GM21723 (cell line): ENCODE measurements around the gene SPOCK1.

Experiments used
- ATAC-seq: cut with Tn5 transposase; IDR thresholded peaks from one replicate; pipeline ENCODE4 v1.9.1; 2021; ENCODE audit warnings: mild to moderate bottlenecking, moderate library complexity; ENCODE audit not compliant: unreplicated experiment

SPOCK1 gene

DNA sequence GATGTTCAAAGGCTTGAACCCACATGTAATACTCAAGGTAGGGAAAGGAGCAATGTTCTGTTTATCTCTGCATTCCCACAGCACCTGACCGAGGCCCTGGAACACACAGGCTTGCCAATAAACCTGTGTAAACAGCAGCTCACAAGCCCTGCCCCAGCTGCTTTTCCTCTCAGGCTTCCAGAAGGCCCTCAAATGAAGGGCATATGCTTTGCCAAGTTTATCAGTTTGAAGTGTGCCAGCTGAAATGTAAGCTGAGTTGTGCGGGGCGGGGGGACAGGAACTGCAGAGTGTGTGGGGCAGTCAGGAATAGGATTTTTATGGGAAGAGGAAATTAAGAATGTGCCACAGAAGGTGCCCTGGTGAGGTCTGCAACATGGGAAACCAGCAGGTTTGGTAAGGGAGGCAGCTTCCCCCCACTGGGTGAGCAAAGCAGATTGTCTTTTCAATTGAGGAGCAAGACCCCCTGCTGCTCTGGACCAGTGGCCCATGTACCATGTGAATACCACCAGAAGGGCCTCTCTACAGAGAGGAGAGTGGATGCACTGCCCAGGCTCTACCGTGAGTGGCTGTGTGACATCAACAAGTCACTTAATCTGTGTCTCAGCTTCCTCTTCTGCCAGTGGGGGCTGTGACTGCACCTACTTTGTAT is 194.8 kb downstream of the SPOCK1 start:
- no peak for ATAC-seq

DNA sequence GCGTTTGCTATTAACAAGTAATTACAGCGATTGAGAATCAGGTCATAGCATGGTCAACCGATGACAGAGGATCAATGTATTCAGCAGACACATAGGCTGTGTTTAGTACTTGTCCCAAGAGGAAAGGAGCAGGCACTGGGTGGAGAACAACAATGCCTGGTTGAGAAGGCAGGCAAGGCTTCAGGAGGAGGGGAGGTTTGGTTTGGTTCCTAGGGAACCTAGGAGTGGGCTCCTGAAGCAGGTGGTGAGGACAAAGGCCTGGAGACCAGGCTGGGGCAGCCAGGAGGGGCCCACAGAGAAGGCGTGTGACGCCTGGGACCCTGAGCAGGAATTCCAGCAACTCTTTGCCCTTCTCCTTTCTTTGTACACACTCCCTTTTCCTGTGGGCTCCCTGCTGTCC is 195.6 kb downstream of the SPOCK1 start:
- no peak for ATAC-seq

DNA sequence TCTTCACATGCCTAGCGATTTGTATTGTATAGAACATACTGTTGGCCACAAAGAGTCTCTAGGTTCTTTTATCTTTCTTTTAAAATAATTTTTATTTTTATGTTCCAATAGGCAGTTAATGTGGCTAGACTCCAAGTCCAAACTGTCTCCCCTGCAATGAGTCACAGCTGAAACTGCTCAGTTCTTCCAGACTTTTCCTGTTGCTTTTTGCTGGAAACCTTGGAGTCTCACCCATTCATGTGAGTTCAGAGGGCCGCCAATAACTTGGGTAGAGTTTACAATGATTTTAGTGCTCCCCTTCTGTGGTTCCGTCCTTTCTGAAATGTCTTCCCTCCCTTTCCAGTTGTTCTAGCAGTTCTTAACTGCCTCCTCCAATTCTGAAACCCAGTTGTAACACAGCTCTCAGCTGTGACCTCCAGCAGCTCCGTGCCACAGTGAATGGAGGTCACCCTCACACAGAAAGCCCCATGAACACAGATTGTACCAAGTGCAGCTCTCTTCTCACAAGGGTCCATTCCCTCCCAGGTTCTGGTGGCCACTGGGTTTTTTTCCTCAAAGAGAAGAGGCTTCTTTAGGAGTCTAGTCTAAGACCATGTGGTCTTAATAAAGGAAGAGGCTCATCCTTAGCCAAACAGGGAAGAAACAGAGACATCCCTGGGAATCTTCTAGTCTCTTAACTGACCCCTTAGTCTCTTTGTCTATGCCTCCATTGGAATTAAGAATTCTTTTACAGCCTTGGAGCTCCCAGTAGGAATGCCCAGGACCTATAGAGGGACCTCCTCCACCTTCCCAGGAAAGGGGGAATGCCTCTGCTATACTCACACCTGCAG is 198.5 kb downstream of the SPOCK1 start:
- ATAC-seq, result no peak

DNA sequence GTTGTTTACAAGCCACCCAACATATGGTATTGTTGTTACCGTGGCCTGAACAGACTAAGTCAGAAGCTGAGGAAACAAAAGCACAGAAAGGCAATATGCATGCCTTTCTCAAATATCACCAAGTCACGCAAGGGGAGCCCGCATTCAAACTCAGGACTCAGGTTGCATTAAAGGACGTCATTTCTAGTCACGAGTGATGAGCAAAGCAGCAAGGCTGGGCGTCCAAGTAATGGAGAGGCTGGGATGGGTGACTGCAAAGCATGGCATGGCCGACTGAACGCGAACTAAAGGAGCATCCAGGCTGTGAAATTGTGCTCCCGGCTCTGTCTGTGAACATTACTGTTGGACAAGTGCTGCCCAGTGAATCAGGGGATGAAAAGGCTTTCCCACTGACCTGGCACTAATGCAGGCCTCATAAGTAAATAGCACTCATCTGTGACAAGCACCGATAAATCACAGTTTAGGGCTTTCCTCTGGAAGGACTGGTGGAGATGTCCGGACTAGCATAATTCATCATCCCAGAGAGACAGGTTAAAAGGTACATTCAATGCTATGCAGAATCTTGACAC is 202.8 kb downstream of the SPOCK1 start:
- ATAC-seq, result no peak

DNA sequence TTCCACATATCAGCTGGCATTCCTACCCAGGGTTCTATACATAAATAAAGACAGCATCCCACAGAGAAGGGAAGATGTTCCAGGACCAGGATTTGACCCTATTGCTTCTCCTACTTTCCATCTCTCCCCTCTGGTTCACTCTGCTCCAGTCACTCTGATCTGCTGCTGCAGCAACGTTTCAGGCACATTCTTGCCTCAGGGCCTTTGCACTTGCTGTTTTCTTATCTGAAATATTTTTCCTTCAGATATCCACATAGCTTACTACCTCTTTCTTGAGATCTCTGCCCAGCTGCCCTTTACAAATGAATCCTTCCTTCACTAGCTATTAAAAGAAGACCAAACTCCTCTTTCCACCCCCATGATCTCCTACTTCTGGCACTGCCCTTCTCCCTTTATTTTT is 204.5 kb downstream of the SPOCK1 start:
- no peak for ATAC-seq

DNA sequence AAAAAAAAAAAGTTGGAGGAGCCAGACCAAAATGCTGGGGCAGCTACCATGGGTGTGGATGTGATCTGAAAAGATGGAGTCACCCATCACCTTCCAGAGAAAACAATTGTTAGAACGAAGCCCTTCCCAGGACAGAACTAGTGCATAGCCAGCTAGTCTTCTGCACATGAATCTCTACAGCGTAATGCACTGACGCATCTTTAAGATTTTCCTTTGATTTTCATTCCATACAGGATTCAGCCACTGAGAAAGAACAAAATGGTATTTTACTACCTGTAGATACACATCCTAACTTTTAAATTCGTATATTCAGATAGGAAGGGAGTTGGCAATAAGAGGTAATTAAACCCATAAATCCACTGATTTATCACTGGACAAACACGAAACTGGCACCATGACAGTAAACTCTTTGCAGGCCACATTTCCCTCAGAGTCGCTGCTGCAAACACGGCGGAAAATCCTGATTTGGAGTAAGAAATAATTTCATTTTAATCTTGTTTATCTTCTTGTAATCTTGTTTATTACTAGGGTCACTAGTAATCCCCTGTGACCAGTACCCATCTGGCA is 206.6 kb downstream of the SPOCK1 start:
- no peak for ATAC-seq

DNA sequence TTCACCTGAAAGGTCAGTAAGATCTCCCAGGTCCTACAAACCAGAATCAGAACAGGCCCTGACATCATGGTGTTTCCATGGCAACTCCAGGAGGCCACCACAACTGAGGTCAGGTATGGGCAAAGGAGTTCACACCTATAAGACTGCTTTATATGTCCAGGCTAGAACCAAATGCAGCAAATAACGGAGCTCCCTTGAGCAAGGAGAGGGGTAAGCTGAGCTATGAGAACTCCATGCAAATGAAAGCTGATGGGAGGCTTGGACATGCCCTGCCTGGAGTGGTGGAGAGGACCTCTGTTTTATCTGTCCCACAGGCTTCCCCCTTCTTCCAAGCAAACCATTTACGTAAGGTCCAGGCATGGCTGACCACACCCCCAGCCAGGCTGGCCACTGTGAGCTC is 207.7 kb downstream of the SPOCK1 start:
- no peak for ATAC-seq

DNA sequence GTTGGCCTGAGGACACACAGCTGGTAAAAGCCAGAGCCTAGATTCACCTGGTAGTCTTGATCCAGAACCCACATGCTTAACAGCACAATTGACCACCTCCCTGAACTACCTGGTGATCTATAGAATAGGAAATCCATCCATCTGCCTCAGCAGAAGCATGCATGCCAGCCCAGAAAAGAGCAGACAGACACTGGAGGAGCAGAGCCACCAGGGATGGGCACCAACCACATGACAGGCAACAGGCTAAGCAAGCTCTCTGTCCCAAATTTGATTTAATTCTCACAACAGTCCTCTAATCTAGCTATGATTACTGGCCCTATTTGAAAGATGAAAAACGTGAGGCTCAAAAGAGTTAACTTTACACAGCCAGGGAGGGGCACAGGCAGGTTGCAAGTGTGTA is 208.1 kb downstream of the SPOCK1 start:
- ATAC-seq, result no peak

DNA sequence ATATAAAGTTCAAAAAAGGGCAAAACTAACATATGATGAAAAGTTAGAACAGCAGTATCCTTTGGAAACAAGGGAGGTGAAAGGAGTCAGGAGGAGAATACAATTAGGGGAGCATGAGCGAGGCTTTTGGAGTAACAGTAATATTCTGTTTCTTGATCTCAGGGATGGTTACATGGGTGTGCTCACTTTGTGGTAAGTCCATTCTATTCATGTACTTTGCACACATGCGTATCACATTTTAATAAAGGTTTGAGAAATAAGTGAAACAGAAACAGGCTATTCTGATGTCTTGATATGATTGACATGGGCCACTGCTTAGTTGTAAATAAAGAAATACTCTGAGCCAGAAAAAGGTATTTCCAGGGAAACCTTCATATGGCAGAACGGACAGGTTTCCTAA is 208.8 kb downstream of the SPOCK1 start:
- no peak for ATAC-seq

DNA sequence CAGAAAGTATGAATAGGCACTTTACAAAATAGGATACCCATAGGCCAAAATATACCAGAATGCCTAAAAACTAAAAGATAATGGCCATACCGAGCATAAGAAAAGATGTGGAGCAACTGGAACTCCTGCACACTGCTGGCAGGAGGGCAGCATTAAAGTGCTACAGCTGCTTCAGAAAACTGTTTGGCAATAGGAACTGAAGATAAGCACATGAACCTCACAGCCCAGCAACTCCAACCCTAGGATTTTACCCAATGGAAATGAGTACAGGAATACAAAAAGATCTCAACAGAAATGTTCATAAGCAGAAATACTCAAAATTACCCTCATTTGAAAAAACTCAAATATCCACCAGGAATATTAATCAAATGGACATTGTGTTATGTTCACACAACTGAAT is 209.3 kb downstream of the SPOCK1 start:
- ATAC-seq, result no peak

DNA sequence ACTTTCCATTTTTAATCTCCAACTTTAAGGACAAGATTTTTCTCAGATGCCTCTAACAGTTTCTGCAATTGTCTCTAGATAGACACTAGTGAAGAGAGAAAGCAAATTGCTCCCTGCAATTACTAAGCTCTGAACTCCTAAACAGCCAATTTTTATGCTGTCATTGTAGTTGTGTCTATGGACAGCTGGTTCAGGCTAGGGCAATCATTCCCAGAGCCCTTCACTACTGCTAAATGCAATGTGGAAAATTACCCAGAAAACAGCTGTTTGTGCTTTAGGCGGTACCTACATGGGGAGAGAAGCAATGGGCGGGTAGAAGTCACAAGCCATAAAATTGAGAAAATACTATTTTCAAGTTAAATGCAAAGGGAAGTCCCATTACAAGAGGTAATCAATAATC is 211.6 kb downstream of the SPOCK1 start:
- ATAC-seq, result no peak

DNA sequence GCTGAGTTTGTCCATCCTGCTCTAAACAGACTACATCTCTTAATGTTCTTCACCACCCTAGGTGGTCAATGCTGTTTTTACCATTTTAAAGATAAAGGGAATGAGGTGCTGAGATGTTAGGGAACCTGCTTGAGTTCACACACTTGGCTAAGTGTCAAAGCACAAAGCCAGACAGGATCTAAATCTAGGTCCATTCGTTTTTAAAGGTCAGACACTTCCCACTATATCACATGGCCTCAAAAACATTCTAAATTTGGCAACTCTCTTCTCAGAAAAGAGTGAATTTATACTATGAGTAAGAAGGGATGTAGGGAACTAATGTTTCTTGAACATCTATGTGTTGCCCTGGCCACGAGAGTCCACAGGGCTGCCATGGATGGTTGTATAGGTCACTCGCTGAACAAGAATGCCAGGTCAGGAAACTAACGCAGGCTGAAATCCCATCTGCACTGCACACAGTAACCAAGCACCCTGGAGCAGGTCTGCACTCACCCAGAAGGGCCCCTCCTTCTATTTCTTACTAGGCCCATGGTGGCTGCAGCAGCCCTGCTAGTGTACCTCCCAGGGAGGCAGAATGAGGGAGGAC is 213.0 kb downstream of the SPOCK1 start:
- no peak for ATAC-seq

DNA sequence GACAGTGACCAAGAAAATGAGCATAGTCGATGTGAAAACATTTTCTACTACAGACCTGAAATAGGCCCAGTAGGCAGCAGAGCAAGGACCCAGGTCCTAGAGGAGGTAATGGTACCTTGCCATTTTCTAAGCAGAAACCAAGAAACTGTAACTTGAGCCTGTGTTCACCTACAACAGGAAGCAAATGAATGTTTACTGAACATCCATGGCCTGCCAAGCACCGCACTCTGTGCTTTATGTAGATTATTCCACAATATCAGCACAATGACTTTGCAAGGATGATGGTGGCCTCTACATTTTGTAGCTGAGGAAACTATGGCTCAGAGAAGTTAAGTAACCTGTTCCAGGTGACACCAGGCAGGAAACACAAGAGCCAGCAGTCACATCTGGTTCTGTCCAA is 215.3 kb downstream of the SPOCK1 start:
- no peak for ATAC-seq

DNA sequence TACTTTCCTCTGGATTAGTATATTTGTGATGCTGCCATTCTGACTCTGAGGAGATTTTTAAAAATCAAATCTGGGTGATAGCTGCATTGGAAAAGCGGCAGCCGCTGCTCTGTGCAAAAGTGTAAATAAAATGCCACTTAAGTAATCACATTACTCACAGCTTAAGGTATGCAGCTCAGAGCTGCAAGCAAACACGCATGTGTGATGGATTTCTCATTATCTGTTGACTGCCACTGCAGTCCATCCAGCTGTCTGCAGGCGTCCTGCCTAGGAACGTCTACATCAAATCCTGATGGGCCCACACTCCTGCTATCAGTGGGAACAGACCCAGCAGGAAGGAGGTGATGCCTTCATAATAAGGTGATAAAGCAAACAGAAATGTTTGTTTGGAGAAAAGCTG is 216.9 kb downstream of the SPOCK1 start:
- ATAC-seq, result no peak

DNA sequence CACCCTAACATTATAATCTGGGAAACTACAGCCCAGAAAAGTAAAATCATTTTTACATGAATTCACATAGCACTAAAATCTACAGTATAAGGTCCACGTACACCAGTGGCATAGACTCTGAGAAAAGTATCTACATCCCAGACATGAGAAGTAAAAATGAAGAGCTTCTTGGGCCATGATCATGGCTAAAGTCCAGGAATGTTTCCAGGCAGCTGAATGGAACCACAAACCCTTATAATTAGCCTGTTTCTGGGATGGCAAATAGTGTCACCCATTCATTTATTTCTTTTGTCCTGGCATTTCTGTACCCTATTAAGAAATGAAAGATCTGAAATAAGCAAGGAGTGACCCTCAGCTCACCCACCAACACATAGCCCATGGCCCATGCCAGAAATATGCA is 217.9 kb downstream of the SPOCK1 start:
- ATAC-seq, result no peak

DNA sequence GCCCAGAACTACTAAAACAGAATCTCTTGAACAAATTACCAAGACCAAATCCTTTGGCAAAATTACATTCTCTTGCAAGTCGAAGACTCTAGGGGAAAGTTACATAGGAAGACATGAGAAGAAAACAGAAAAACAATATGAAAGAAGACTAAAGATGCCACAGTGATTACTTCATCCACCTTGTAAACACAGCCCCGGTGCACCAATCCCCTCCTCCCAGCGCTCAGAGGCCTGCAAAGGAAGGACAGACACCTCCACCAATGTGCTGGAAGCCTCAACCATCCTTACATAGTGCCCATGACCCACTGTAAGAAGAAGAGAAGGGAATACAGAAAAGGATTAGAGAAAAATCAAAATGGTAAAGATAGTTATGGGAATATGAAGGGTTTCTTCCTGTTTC is 218.5 kb downstream of the SPOCK1 start:
- ATAC-seq, result no peak

DNA sequence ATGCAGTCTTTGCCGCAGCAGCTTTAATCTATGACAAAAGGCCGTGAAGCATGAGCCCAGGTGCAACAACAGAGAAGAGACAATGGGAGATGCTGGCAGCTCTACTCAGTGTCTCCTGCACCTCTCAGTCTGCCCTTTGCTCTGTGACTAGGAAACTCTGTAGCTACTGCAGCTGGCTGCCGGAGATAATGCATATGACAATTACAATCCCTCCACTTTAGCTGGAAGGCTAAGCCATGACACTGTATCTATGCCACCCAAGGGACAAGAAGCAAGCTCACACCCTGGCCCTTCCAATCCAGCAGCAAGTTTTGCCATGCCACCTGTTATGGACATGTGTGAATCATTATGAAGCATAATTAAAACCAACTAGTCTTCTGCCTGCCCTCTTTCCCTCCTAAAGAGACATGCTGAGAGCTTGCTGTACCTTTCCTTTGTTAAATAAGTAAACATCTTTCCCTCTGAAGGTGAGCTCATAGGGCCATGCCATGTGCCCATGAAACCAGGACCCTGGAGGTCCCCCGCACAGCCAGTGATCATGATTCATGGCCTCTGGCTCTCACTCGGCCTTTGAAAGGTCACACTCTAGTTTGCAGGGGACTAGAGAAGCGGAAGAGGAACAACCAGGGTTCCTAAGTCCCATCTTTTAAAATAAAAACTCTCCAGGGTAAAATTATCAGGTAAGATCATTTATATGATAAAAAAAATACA is 219.4 kb downstream of the SPOCK1 start:
- no peak for ATAC-seq

DNA sequence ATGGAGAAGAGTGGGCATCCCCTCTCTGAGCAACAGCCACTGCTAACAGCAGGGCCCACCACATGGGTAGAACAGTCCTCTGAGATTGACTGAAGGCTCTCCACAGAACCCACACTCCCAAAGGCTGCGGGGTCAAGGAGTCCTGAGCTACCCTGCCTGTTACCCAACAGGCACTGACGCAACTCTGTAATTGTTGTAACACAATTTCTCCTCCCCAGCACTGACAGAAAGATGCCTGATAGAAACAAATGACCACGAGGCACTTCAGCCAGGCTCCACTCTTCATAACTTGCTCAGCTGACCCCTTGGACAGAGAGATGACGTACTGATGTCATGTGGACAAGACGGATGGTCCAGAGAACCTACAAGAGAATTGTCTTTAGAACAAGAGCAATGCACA is 220.7 kb downstream of the SPOCK1 start:
- ATAC-seq, result no peak

DNA sequence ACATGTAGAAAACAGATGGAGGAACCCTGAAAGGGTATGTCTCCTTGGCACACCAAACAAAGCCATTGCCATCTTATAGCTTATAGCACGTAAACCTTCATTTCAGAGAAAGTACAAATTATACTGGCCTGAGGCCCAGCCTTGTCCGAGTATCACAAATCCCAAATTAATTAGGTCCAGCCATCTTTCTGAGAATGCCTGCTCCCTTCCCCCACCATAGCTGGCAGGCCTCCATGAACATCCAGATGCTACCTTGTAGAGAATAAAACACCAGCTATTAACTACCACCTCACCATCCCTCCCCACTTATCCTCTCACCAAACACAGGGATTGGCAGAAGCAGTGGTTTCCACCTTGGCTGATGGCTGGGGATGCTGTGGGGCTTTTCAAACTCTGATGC is 224.0 kb downstream of the SPOCK1 start:
- no peak for ATAC-seq

DNA sequence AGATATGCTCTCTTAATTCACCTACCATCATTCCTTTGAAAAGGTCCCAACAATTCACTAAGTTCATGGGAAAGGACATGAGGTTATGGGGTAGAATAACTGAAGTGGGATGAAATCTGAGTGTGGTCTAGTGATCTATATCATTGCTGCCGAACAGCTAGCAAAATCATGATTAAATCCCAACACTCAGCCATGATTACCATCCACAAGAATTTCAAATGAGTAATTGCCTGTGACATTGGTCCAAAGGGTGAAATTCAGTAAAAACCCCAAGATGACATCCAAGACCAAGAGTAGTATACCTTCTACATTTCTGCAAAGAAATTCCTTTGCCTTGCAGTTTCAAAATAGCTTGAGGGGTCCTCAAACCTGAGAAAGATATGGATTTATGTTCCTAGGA is 225.6 kb downstream of the SPOCK1 start:
- ATAC-seq, result no peak

DNA sequence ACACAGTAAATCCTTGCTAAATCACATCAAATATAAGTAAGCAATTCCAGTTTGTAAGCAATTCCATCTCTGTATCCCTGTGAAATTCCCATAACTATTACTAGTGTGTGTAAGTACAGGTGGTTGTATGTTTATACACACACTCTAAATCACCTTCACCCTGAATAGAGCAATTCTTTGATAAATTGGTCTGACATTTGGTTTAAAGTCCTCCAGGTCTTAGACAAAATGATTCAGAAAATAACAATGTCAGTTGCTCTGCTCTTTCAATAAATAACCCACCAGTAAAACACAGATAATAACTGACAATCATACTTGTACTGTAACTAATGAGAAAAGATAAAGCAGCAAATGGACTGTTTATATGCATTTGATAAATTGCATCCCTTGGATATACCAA is 226.3 kb downstream of the SPOCK1 start:
- no peak for ATAC-seq
